ENCODE measurements around the gene OSBPL2. TPM values are rescaled to one million over a fixed set of nuclear protein-coding genes. Genes with fewer than 3 reads are reported as not detected.

Gene OSBPL2
- total RNA-seq, 1 experiment from 2014 or later, result 21.9 TPM

GRCh38 chr20:62304331-62305148 is 66.2 kb downstream of the OSBPL2 start:
- peaks cover 39% of the 10 kb centered on the region for H3K36me3 ChIP-seq (replicated peaks; ENCODE audit: control insufficient read depth, insufficient read depth, low read length)
- DNase-seq, result no peak
- H3K27me3 ChIP-seq (ENCODE audit: control insufficient read depth, insufficient read depth, low read length), result no peaks in the 10 kb centered on the region
- H3K4me3 ChIP-seq (ENCODE audit: insufficient read depth, low read depth, low read length), result peak overlapping the region; percentile 94

DNA sequence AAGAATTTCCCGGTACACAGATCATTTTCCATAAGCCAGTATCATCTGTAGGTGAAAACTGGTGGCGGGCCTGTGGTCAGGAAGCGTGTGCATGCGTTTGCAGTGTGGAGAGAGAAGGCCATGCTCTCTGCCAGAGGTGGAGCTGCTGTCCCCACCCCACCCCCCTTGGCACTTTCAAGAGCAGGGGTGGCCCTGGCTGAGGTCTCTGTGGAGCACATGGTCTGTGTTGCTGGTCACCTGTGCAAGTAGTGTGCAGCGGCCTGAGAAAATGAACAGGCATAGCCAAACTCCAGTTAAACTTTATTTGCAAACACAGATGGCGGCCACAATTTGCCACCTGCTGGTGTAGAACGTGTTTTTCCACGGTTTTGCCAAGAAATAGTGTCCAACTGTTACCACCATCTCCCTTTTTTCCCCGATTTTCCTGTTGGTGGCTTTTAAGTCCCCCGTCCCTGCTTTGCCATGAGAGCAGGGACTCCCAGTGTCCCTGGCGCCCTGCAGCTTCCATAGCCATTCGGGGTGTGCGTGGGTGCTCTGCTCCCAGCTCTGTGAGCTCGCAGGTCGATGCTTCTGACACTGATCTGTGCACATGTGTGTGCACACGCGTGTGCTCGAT is 66.9 kb downstream of the OSBPL2 start:
- Histone ChIP-seq H3K4me3 (ENCODE audit: insufficient read depth, low read depth, low read length) (no peak overlapping the region), H3K27me3 (ENCODE audit: control insufficient read depth, insufficient read depth, low read length) (no peaks in the 10 kb centered on the region), H3K36me3 (replicated peaks; ENCODE audit: control insufficient read depth, insufficient read depth, low read length) (peaks cover 39% of the 10 kb centered on the region)
- peak; percentile 70 for DNase-seq

GRCh38 chr20:62305765-62306413 is 67.6 kb downstream of the OSBPL2 start:
- Histone ChIP-seq H3K27me3 (ENCODE audit: control insufficient read depth, insufficient read depth, low read length) (no peaks in the 10 kb centered on the region), H3K36me3 (replicated peaks; ENCODE audit: control insufficient read depth, insufficient read depth, low read length) (peaks cover 39% of the 10 kb centered on the region), H3K4me3 (ENCODE audit: insufficient read depth, low read depth, low read length) (no peak overlapping the region)
- no peak for DNase-seq

- no peak overlapping the region for H3K4me3 ChIP-seq (ENCODE audit: insufficient read depth, low read depth, low read length)
- H3K36me3 ChIP-seq (replicated peaks; ENCODE audit: control insufficient read depth, insufficient read depth, low read length), result peaks cover 39% of the 10 kb centered on the region
Observed at GRCh38 chr20:62306414-62307187, 68.3 kb downstream of the OSBPL2 start.

DNA sequence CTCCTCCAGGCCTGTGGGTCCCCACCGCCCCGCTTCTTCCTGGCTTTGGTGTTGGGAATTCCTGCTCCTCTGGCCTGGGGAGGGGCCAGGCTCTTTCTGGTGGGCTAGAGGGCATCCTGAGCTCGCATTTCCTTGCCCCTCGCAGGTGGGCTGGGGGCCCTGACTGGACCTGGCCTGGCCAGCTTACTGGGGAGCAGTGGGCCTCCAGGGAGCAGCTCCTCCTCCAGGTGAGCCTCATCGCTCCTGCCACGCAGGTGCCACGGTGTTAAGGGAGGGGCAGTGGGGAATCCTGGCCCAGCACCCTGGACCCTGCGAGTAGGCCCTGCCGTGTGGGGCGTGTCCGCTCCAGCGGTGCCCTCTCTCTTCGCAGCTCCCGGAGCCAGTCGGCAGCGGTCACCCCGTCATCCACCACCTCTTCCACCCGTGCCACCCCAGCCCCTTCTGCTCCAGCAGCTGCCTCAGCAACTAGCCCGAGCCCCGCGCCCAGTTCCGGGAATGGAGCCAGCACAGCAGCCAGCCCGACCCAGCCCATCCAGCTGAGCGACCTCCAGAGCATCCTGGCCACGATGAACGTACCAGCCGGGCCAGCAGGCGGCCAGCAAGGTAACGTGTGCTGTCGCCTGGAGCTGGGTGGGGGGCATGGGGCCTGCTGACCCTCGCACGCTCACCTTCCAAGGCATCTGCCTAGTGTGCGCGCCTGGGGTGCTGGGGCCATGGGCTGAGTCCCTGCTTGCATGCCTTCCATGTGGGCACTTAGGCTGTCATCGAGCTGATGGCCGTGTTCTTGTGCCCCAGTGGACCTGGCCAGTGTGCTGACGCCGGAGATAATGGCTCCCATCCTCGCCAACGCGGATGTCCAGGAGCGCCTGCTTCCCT is 69.1 kb downstream of the OSBPL2 start:
- peaks cover 39% of the 10 kb centered on the region for H3K36me3 ChIP-seq (replicated peaks; ENCODE audit: control insufficient read depth, insufficient read depth, low read length)
- H3K27me3 ChIP-seq (ENCODE audit: control insufficient read depth, insufficient read depth, low read length), result no peaks in the 10 kb centered on the region
- peak; percentile 66 for DNase-seq
- H3K4me3 ChIP-seq (ENCODE audit: insufficient read depth, low read depth, low read length), result no peak overlapping the region

More at GRCh38 chr20:62306414-62307187, 68.3 kb downstream of the OSBPL2 start:
- H3K27me3 ChIP-seq (ENCODE audit: control insufficient read depth, insufficient read depth, low read length), result no peaks in the 10 kb centered on the region
- DNase-seq, result peak; percentile 64

GRCh38 chr20:62308102-62308822 is 69.9 kb downstream of the OSBPL2 start:
- Histone ChIP-seq H3K36me3 (replicated peaks; ENCODE audit: control insufficient read depth, insufficient read depth, low read length) (peaks cover 43% of the 10 kb centered on the region), H3K27me3 (ENCODE audit: control insufficient read depth, insufficient read depth, low read length) (no peaks in the 10 kb centered on the region)

GRCh38 chr20:62309198-62309944 is 71.0 kb downstream of the OSBPL2 start:
- peaks cover 41% of the 10 kb centered on the region for H3K36me3 ChIP-seq (replicated peaks; ENCODE audit: control insufficient read depth, insufficient read depth, low read length)
- no peaks in the 10 kb centered on the region for H3K27me3 ChIP-seq (ENCODE audit: control insufficient read depth, insufficient read depth, low read length)
- peak; percentile 79 for DNase-seq
- H3K4me3 ChIP-seq (ENCODE audit: insufficient read depth, low read depth, low read length), result no peak overlapping the region

More at GRCh38 chr20:62308102-62308822, 69.9 kb downstream of the OSBPL2 start:
- DNase-seq, result no peak
- H3K4me3 ChIP-seq (ENCODE audit: insufficient read depth, low read depth, low read length), result no peak overlapping the region

DNA sequence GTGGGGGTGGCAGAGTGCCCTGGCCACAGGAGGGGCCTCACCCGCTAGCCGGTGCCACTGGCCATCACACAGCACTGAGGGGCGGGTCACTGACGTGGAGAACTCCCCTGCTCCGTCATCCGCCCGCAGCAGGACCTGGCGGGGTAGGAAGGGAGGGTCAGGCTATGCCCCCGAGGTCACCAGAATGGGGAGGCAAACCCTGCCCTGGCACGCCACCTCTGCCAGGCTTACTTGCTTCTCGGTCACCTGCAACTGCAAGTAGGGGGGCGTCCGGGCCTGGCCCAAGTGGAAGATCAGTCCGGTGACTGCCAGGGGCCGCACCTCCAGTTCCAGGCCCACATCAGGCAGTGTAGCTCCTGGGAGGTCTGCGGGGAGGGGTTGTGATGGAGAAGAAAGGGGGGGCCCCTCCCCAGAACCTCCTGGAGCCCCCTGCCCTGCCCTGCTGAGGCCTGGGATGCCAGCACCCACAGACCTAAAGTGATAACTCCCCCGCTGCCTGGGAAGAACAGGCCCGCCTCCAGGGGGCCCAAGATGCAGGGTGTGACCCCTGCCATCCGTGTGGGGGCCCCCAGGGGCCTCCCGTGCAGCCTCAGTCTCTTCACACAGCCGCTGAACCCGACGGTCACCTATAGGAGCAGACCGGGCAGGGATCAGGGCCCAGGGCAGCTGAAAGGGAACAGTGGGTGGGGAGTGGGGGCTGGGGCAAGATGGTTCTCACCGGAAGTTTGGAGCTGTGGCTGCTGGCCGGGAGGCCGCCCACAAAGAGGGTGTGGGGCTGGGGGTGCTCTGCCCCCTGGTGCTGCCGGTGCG is 71.8 kb downstream of the OSBPL2 start:
- Histone ChIP-seq H3K36me3 (replicated peaks; ENCODE audit: control insufficient read depth, insufficient read depth, low read length) (peaks cover 40% of the 10 kb centered on the region), H3K4me3 (ENCODE audit: insufficient read depth, low read depth, low read length) (no peak overlapping the region), H3K27me3 (ENCODE audit: control insufficient read depth, insufficient read depth, low read length) (no peaks in the 10 kb centered on the region)
- DNase-seq, result no peak

GRCh38 chr20:62310757-62311121 is 72.4 kb downstream of the OSBPL2 start:
- Histone ChIP-seq H3K36me3 (replicated peaks; ENCODE audit: control insufficient read depth, insufficient read depth, low read length) (peaks cover 42% of the 10 kb centered on the region), H3K27me3 (ENCODE audit: control insufficient read depth, insufficient read depth, low read length) (no peaks in the 10 kb centered on the region), H3K4me3 (ENCODE audit: insufficient read depth, low read depth, low read length) (no peak overlapping the region)
- peak; percentile 70 for DNase-seq

- Histone ChIP-seq H3K36me3 (replicated peaks; ENCODE audit: control insufficient read depth, insufficient read depth, low read length) (peaks cover 43% of the 10 kb centered on the region), H3K4me3 (ENCODE audit: insufficient read depth, low read depth, low read length) (no peak overlapping the region), H3K27me3 (ENCODE audit: control insufficient read depth, insufficient read depth, low read length) (no peaks in the 10 kb centered on the region)
- peak; percentile 65 for DNase-seq
Observed at GRCh38 chr20:62311150-62311549, 72.8 kb downstream of the OSBPL2 start.

DNA sequence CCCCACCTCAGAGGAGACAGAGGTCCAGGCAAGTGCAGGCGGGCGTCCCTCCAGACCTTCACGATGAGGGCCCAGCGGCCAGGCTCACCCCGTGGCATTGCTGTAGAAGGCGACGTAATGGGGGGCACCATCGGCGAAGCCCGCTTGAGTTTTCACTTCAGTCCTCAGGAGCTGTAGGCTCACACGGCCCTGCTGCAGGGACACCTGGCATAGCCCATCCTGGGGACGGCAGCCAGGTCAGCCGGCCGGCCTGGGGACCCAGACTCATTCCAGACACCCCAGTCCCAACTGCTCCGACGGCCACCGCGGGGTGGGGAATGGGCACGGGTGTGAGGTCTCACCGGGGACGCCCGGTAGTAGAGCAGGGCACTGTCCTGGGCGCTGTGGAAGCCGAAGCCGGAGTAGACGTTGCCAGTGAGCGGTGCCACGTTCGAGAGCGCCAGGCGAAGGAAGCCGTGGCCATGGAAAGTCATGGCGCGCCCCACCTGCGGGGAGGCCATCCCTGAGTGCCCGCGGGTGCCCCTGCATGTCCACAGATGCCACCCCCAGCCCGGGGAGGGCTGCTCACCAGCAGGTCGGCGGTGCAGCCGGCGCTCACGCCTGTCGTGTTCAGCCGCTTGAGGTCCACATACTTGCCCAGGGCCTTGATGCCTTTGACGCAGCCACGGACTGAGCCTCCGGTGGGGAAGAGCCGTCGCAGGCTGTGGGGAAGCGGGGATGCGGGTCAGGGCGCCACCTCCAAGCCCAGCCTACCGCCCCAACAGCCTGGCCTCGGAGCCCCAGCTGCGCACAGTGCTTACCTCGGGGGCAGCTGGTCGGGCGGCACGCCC is 73.7 kb downstream of the OSBPL2 start:
- H3K36me3 ChIP-seq (replicated peaks; ENCODE audit: control insufficient read depth, insufficient read depth, low read length), result peaks cover 45% of the 10 kb centered on the region

More for the DNA sequence above, 73.7 kb downstream of the OSBPL2 start:
- Histone ChIP-seq H3K4me3 (ENCODE audit: insufficient read depth, low read depth, low read length) (no peak overlapping the region), H3K27me3 (ENCODE audit: control insufficient read depth, insufficient read depth, low read length) (no peaks in the 10 kb centered on the region)
- DNase-seq, result peak; percentile 62

Measured in H7 (cell line).